RWPE1 (cell line): ENCODE measurements around the gene THOC1.

ENCODE experiments used
- CTCF ChIA-PET: fragments of 350-600 bp; sonication (Branson Sonifier 250); formaldehyde crosslinking; extraction: SDS; loops from one replicate; lab custom pipeline; 2021; lab: Yijun Ruan, JAX
- POLR2A ChIA-PET: fragments of 400-600 bp; formaldehyde crosslinking; extraction: SDS; loops from one replicate; lab custom pipeline; 2020; ENCODE audit warnings: antibody characterized with exemption; ENCODE audit not compliant: low non-redundant PET; lab: Yijun Ruan, JAX
- DNase-seq: peaks from one replicate; pipeline ENCODE4 v3.0.0; 2012; ENCODE audit warnings: low spot score
- H3K27ac ChIP-seq: fragments of 450-650 bp; 2 replicates; pipeline ENCODE4 v1.5.1; 2017
- TF ChIP-seq, protein P1 (sequence below): fragments of 450-650 bp; conservative IDR thresholded peaks from 2 replicates; pipeline ENCODE4 v1.5.1; 2017; ENCODE audit warnings: low read depth, mild to moderate bottlenecking

Gene THOC1

DNA sequence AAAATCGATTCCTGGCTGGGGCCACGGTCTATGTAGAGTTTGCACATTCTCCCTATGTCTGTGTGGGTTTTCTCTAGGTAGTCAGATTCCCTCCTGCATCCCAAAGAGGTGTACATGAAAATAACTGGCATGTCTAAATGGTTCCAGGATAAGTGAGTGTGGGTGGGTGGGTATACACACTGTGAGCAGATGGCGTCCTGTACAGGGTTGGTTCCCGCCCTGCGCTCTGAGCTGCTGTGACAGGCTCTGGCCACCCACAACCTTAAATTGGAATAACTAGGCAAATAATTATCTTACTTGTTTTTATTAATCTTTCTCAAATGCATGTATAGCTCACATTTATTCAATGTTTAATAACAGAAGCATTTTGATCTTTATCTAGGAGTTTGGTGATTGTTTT is 16.3 kb downstream of the THOC1 start:
- POLR2A ChIA-PET: no interaction called here
- TF ChIP-seq, protein P1, sequence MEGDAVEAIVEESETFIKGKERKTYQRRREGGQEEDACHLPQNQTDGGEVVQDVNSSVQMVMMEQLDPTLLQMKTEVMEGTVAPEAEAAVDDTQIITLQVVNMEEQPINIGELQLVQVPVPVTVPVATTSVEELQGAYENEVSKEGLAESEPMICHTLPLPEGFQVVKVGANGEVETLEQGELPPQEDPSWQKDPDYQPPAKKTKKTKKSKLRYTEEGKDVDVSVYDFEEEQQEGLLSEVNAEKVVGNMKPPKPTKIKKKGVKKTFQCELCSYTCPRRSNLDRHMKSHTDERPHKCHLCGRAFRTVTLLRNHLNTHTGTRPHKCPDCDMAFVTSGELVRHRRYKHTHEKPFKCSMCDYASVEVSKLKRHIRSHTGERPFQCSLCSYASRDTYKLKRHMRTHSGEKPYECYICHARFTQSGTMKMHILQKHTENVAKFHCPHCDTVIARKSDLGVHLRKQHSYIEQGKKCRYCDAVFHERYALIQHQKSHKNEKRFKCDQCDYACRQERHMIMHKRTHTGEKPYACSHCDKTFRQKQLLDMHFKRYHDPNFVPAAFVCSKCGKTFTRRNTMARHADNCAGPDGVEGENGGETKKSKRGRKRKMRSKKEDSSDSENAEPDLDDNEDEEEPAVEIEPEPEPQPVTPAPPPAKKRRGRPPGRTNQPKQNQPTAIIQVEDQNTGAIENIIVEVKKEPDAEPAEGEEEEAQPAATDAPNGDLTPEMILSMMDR: no peak
- CTCF ChIA-PET: no interaction called here
- DNase-seq: no peak
- no peak overlapping the region for H3K27ac ChIP-seq

GRCh38 chr18:250685-251084 is 17.2 kb downstream of the THOC1 start:
- POLR2A ChIA-PET: no interaction called here
- TF ChIP-seq, protein P1: no peak
- CTCF ChIA-PET: interaction anchor here (1.0 kb wide), 1 partner anchor 462 kb away, joined by 3 read pairs; the partner anchor contains the start of gene ENOSF1

DNA sequence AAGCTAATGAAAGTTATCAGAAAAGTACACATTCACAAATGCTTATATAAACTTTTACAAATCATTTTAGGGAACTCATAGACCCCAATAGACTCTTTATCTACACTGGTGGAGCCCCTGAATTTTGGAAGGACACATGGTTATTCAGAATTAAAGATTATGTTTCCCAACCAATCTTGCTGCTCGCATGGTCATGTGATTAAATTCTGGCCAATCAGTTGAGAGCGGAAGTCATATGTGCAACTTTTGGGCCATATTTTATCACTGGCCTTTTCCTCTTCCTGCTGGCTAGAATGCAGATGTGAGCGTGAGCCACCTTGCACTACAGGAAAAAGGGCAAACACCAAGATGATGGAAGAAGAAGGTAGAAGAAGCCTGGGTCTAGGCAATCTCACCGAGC is 19.8 kb downstream of the THOC1 start:
- TF ChIP-seq, protein P1: no peak
- ChIA-PET POLR2A (no interaction called here), CTCF (no interaction called here)
- no peak overlapping the region for H3K27ac ChIP-seq
- no peak for DNase-seq

More at GRCh38 chr18:250685-251084, 17.2 kb downstream of the THOC1 start:
- DNase-seq: no peak
- H3K27ac ChIP-seq: no peak overlapping the region

DNA sequence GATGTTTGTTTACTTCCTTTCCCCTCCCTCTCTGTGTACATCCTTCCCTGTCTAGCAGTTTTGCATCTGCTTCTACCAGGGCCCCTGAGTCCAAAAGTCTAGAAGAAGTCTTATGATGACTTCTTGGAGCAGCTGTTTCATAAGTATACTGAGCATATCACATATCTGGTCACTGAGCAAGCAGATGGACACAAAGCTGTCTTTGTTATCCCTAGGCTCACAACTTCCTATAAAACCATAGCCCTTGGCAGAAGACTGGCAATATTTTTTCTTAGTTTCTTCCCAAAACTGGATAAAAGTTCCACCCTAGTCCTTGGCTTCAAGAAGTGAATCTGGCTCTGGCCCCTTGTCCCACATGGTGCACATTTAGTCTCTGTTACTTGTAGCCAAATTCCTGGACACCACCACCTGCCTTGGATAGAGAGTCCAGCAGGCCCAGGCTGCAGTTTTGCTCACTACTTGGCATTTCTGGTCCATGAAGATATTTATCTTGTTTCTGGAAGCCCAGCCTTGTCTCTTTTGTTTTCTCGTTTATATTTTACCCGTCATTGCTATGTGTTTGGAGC is 22.5 kb downstream of the THOC1 start:
- CTCF ChIA-PET: no interaction called here
- POLR2A ChIA-PET: no interaction called here
- H3K27ac ChIP-seq: no peak overlapping the region
- DNase-seq: no peak
- TF ChIP-seq, protein P1: no peak

- no peak overlapping the region for H3K27ac ChIP-seq
- no peak for DNase-seq
- ChIA-PET CTCF (no interaction called here), POLR2A (no interaction called here)
- TF ChIP-seq, protein P1: no peak
Observed at GRCh38 chr18:240175-240574, 27.7 kb downstream of the THOC1 start.

DNA sequence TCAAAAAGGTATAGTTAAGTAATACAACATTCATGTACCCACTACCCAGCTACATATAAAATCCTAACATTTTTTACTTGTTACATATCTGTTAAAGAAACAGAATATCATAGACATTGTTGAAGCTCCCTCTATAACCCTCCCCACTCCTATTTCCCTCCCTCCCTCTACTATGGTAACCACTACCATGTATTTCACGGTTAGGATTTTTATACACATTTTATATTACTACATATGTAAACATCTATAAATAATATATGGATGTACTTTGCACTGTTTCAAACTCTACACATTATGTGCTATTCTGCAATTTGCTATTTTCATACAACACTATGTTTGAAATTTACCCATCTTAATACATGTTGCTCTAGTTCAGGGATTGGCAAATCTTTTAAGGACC is 36.3 kb downstream of the THOC1 start:
- ChIA-PET POLR2A (no interaction called here), CTCF (no interaction called here)
- no peak for DNase-seq
- TF ChIP-seq, protein P1: no peak
- no peak overlapping the region for H3K27ac ChIP-seq

GRCh38 chr18:228586-228985 is 39.3 kb downstream of the THOC1 start:
- ChIA-PET POLR2A (no interaction called here), CTCF (no interaction called here)
- TF ChIP-seq, protein P1: no peak
- DNase-seq: no peak
- no peak overlapping the region for H3K27ac ChIP-seq
